Gastrocnemius medialis (tissue), 4 donors: ENCODE measurements around the gene LMTK3. TPM values are rescaled to one million over a fixed set of nuclear protein-coding genes. Genes with fewer than 3 reads are reported as not detected.

ENCODE experiments used
- ATAC-seq, 2 donors: fragments of 150-250 bp; one replicate each; pipeline ENCODE4 v1.9.1; 2016
- DNase-seq, 2 donors: peaks; one replicate each; pipeline ENCODE4 v3.0.0-alpha.2; 2019
- H3K27ac ChIP-seq, 4 donors: fragments of 200-600 bp; sonication (generic); 1 replicate in 1 of 4; 2 replicates in 3 of 4; pipeline ENCODE4 v1.5.1; 2016 to 2018; ENCODE audit warnings: mild to moderate bottlenecking in 2 of 4, moderate library complexity in 1 of 4
- H3K27me3 ChIP-seq, 3 donors: fragments of 200-600 bp; sonication (generic) in 2 of 3; 1 replicate in 1 of 3; 2 replicates in 2 of 3; pipeline versions ENCODE4 v1.5.1 to v1.6.0; 2016 to 2019; ENCODE audit warnings: mild to moderate bottlenecking in 1 of 3, moderate library complexity in 1 of 3
- H3K36me3 ChIP-seq, 2 donors: fragments of 200-600 bp; sonication (generic) in 1 of 2; one replicate each; pipeline ENCODE4 v1.5.1; 2017 to 2018
- H3K4me1 ChIP-seq, 2 donors: fragments of 200-600 bp; sonication (generic) in 1 of 2; one replicate each; pipeline ENCODE4 v1.5.1; 2016 to 2017; ENCODE audit warnings: mild to moderate bottlenecking in 2 of 2
- H3K4me3 ChIP-seq, 4 donors: fragments of 200-600 bp; sonication (generic) in 3 of 4; 1 replicate in 1 of 4; 2 replicates in 3 of 4; pipeline ENCODE4 v1.5.1; 2016 to 2019; ENCODE audit warnings: mild to moderate bottlenecking in 2 of 4
- H3K9me3 ChIP-seq, 3 donors: fragments of 200-600 bp; sonication (generic) in 2 of 3; 1 replicate in 1 of 3; 2 replicates in 2 of 3; pipeline ENCODE4 v1.5.1; 2016 to 2019
- CTCF ChIP-seq, 5 experiments: fragments of 450-650 bp in 3 of 5; fragments of 200-600 bp in 2 of 5; sonication (generic) in 2 of 5; IDR thresholded peaks in 4 of 5; conservative IDR thresholded peaks in 1 of 5; 1 replicate in 4 of 5; 2 replicates in 1 of 5; pipeline ENCODE4 v1.5.1; 2016 to 2019; ENCODE audit warnings: antibody characterized with exemption in 5 of 5, mild to moderate bottlenecking in 3 of 5, moderate library complexity in 3 of 5
- POLR2A ChIP-seq, 2 donors: fragments of 450-650 bp; IDR thresholded peaks; one replicate each; pipeline ENCODE4 v1.6.1; 2017; ENCODE audit warnings: antibody characterized with exemption in 2 of 2, mild to moderate bottlenecking in 2 of 2, moderate library complexity in 2 of 2
- in situ Hi-C, 4 donors: fragments of 200-750 bp; cut with MboI; loops; one replicate each; pipeline versions ENCODE4 v1.15.0 to v1.8.0; 2017; ENCODE audit warnings: low sequenced_read_pairs in 4 of 4
- intact Hi-C: fragments of 100-400 bp; cut with DNase I; formaldehyde crosslinking; loops from one replicate; pipeline ENCODE4 v1.15.1; 2023; ENCODE audit warnings: low total_unique reads
- total RNA-seq, 4 donors: library from RNA; depleted of rRNA; stranded (reverse); fragments of >200 nt; gene quantifications; one replicate each; pipeline versions ENCODE4 v1.1.0 to v1.2.3, GENCODE V29; 2016

The LMTK3 gene
- total RNA-seq, 4 donors from 2014 or later, result not detected

DNA sequence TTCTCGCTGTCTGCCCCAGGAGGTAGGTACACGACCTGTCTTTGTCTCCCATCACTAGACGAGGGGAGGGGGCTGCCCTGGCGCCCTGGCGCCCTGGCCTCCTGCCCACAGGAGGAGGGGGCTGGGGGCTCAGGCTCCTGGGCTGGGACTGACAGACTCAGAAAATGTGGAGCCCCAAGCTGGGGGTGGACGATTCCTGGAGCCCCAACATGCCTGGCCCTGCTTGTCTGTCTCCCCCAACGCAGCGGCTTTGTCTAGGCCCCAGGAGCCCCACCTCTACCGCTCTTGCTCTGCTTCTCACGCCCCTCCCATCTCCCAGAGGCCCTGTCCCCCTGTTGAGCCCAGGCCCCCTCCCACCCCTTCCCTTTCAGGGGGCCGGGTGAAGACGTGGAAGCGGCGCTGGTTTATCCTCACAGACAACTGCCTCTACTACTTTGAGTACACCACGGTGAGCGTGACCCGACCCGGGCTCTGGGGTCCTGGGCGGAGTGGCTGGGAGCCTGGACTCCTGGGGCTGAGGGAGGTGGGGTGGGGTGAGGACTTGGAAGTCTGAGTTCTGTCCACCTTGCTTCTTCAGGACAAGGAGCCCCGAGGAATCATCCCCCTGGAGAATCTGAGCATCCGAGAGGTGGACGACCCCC is 33.8 kb downstream of the LMTK3 start:
- Histone ChIP-seq H3K4me3 (no peak overlapping the region), H3K27me3 (no peaks in the 10 kb centered on the region), H3K36me3 (peaks cover 0 to 56% of the 10 kb centered on the region in 2 donors), H3K4me1 (peaks cover 20 to 21% of the 10 kb centered on the region in 2 donors), H3K27ac (no peak overlapping the region), H3K9me3 (no peaks in the 10 kb centered on the region)
- ATAC-seq, result no peak
- TF ChIP-seq POLR2A (IDR thresholded peaks at IDR 0.05), result no peak
- TF ChIP-seq CTCF (IDR thresholded peaks at IDR 0.05 in 4 of 5, conservative IDR thresholded peaks at IDR 0.05 in 1 of 5), result no peak
- intact Hi-C loops (no loop called here), in situ Hi-C loops (no loop called here)
- DNase-seq, result no peak

DNA sequence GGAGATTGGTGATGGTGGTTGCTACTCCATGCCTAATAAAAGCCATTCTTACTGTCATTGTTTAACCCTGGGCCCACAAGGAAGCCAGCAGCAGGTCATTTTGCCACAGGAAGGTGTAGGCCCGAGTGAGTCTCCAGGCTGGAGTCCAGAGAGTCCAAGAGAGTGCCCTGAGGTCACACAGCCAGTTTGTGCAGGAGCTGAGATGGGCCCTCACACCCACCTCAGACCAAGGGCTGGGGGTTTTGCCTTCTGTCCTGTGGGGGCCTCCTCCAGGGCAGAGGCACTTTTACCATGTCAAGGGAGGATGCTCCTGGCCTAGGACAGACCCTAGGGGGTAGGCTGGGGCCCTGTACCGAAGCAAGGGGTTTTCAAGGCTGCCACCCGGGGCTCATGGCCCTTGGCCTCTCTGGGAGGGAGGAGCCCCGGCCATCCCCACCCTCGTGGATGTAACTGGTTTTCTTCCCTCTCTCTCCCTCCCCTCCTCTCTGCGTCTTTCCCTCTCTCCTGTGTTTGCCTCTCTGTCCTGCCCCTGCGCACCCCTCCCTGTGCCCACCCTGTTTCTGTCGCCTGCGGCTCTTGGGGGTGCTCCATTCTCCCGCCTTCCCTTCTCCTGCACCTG is 34.5 kb downstream of the LMTK3 start:
- DNase-seq (no peak), ATAC-seq (no peak)
- Histone ChIP-seq H3K4me3 (no peak overlapping the region), H3K9me3 (no peaks in the 10 kb centered on the region), H3K36me3 (peaks cover 0 to 63% of the 10 kb centered on the region in 2 donors), H3K4me1 (peaks cover 16 to 18% of the 10 kb centered on the region in 2 donors), H3K27me3 (no peaks in the 10 kb centered on the region), H3K27ac (no peak overlapping the region)
- TF ChIP-seq POLR2A (IDR thresholded peaks at IDR 0.05) (no peak), CTCF (IDR thresholded peaks at IDR 0.05 in 4 of 5, conservative IDR thresholded peaks at IDR 0.05 in 1 of 5) (no peak)
- intact Hi-C loops (no loop called here), in situ Hi-C loops (no loop called here)

- intact Hi-C loops, result no loop called here
- in situ Hi-C loops, result no loop called here
- ATAC-seq, result no peak
- no peak for TF ChIP-seq CTCF (IDR thresholded peaks at IDR 0.05 in 4 of 5, conservative IDR thresholded peaks at IDR 0.05 in 1 of 5)
- no peak for TF ChIP-seq POLR2A (IDR thresholded peaks at IDR 0.05)
- Histone ChIP-seq H3K9me3 (no peaks in the 10 kb centered on the region), H3K4me1 (peaks cover 8% of the 10 kb centered on the region in 2 donors), H3K27me3 (no peaks in the 10 kb centered on the region), H3K36me3 (peaks cover 0 to 73% of the 10 kb centered on the region in 2 donors), H3K27ac (no peak overlapping the region), H3K4me3 (no peak overlapping the region)
- DNase-seq, result no peak
These were observed 35.5 kb downstream of the LMTK3 start for GRCh38 chr19:48476176-48476575.

DNA sequence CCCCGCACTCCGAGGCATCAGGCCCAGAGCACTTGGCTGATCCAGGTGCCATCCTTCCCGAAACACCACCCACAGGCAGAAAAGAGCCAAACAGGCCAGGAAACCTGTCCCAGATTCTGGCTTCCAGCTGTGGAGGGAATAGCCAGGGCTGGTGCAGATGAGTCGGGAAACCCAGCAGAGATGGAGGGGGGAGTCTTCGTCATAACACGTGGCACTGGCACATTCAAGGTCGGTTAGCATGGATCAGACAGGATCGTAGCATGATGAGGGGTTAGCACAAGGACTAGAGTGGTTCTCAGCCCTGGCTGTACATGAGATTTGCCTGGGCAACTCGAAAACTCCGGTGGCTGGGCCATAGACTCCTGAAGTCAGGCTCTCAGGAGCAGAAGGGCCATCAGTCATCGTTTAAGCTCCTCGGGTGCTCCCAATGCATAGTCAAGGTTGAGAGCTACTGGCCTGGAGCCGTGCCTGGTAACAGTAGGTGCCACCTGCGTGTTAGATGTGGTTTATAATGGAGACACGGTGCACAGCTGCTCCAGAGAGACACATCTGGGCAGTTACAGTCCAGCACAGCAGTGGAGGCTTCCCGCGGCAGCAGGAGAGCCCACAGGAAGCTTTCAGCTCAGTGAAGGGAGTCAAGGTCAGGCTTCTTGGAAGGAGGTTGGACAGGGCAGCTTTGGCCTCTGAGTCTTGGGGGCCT is 36.1 kb downstream of the LMTK3 start:
- Histone ChIP-seq H3K36me3 (peaks cover 0 to 79% of the 10 kb centered on the region in 2 donors), H3K4me1 (peaks cover 4 to 6% of the 10 kb centered on the region in 2 donors), H3K4me3 (no peak overlapping the region), H3K27me3 (no peaks in the 10 kb centered on the region), H3K9me3 (no peaks in the 10 kb centered on the region), H3K27ac (no peak overlapping the region)
- no peak for DNase-seq
- no peak for ATAC-seq
- intact Hi-C loops, result no loop called here
- no peak for TF ChIP-seq CTCF (IDR thresholded peaks at IDR 0.05 in 4 of 5, conservative IDR thresholded peaks at IDR 0.05 in 1 of 5)
- no peak for TF ChIP-seq POLR2A (IDR thresholded peaks at IDR 0.05)
- in situ Hi-C loops, result no loop called here
